Adrenal gland (tissue), 12 donors: ENCODE measurements around the gene LDAH. TPM values are rescaled to one million over a fixed set of nuclear protein-coding genes. Genes with fewer than 3 reads are reported as not detected.

Experiments used
- DNase-seq, 7 donors: peaks; one replicate each; pipeline ENCODE4 v3.0.0-alpha.2; 2019 to 2020
- H3K27ac ChIP-seq, 5 donors: fragments of 200-600 bp; sonication (generic) in 4 of 5; 1 replicate in 3 of 5; 2 replicates in 2 of 5; pipeline versions ENCODE4 v1.5.1 to v1.8.0; 2016 to 2020; ENCODE audit warnings: mild to moderate bottlenecking in 1 of 5
- H3K27me3 ChIP-seq: fragments of 200-600 bp; 2 replicates; pipeline ENCODE4 v1.8.0; 2021
- H3K36me3 ChIP-seq, 2 donors: fragments of 200-600 bp; replicated peaks in 1 of 2; 1 replicate in 1 of 2; 2 replicates in 1 of 2; pipeline versions ENCODE4 v1.5.1 to v1.8.0; 2018 to 2022
- H3K4me1 ChIP-seq, 2 donors: fragments of 200-600 bp; replicated peaks in 1 of 2; 1 replicate in 1 of 2; 2 replicates in 1 of 2; pipeline versions ENCODE4 v1.5.1 to v1.8.0; 2018 to 2021
- H3K4me3 ChIP-seq, 4 donors: fragments of 200-600 bp; sonication (generic) in 3 of 4; one replicate each; pipeline ENCODE4 v1.5.1; 2016 to 2018
- H3K9me3 ChIP-seq, 3 donors: fragments of 200-600 bp; sonication (generic) in 1 of 3; replicated peaks in 1 of 3; 1 replicate in 2 of 3; 2 replicates in 1 of 3; pipeline versions ENCODE4 v1.5.1 to v1.8.0; 2016 to 2021
- POLR2A ChIP-seq, 2 donors: fragments of 450-650 bp; IDR thresholded peaks; one replicate each; pipeline ENCODE4 v1.6.1; 2017; ENCODE audit warnings: antibody characterized with exemption in 2 of 2, mild to moderate bottlenecking in 2 of 2, moderate library complexity in 1 of 2
- WGBS, 4 donors: extraction: QIAGEN DNeasy Blood & Tissue Kit in 2 of 4; methylation state at CpG; one replicate each; pipeline versions ENCODE4 v1.1.5 to v1.1.7; 2013 to 2017; 5-methylcytosine and 5-hydroxymethylcytosine counted together
- intact Hi-C, 2 donors: fragments of 100-400 bp; cut with DNase I; formaldehyde crosslinking; loops; one replicate each; pipeline versions ENCODE4 v1.14.1 to v1.15.0; 2022 to 2023
- polyA plus RNA-seq, 3 donors: library from polyadenylated mRNA; stranded (reverse); fragments of 200-250 nt in 2 of 3; fragments of 350-450 nt in 1 of 3; fragmentation: Illumina TruSeq in 1 of 3; extraction: RNeasy Lipid Tissue Mini Kit (QIAGEN cat#74804) in 1 of 3; gene quantifications; one replicate each; pipeline ENCODE4 v1.2.3, GENCODE V29; 2013 to 2014
- total RNA-seq, 9 donors: library from RNA; depleted of rRNA in 4 of 9; stranded (reverse); fragments of >200 nt in 4 of 9; fragments of 120-200 nt in 1 of 9; fragmentation: NEBNext Ultra II Directional in 1 of 9; extraction: Animal tissue kit (Norgen Biotek cat#: 25700) in 1 of 9; gene quantifications; one replicate each; pipeline versions ENCODE4 v1.1.0 to v1.2.4, GENCODE V29; 2013 to 2023
- TF ChIP-seq, protein P1 (sequence below), 6 experiments: fragments of 450-650 bp in 4 of 6; fragments of 200-600 bp in 2 of 6; sonication (generic) in 1 of 6; IDR thresholded peaks; 1 replicate in 5 of 6; 2 replicates in 1 of 6; pipeline versions ENCODE4 v1.5.1 to v1.8.0; 2016 to 2021; ENCODE audit warnings: antibody characterized with exemption in 6 of 6, mild to moderate bottlenecking in 2 of 6, moderate library complexity in 1 of 6
- donor health status: healthy with polysubstance abuse.
- donor health status: Bipolar disorder and iron deficiency.
- donor health status: DM: yes; HTN: yes; CAD: no.
- donor health status: DM: no; HTN: no; CAD: no.
- donor health status: DM: no; HTN: no; CAD: no.
- donor health status: DM: yes; HTN: yes; CAD: no.

The LDAH gene
- total and polyA plus RNA-seq, 12 donors = 7.0 to 64.9 (median 31.5) TPM

DNA sequence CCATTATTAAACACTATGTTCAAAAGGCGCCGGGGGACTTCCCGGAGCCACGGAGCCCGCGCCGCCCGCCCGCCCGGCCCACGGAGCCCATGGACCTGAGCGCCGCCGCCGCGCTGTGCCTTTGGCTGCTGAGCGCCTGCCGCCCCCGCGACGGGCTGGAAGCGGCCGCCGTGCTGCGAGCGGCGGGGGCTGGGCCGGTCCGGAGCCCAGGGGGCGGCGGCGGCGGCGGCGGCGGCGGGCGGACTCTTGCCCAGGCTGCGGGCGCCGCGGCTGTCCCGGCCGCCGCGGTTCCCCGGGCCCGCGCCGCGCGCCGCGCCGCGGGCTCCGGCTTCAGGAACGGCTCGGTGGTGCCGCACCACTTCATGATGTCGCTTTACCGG lies 155.8 kb downstream of the LDAH start:
- H3K27ac ChIP-seq = peak overlapping the region in 1 of 5 donors; percentile 9
- DNase-seq = peak in 1 of 7 donors; percentile 8
- intact Hi-C loops = no loop called here
- H3K27me3 ChIP-seq = peaks cover 76% of the 10 kb centered on the region
- no peaks in the 10 kb centered on the region for H3K36me3 ChIP-seq
- H3K9me3 ChIP-seq = no peaks in the 10 kb centered on the region
- peaks cover 13 to 18% of the 10 kb centered on the region in 2 donors for H3K4me1 ChIP-seq
- TF ChIP-seq, protein P1, sequence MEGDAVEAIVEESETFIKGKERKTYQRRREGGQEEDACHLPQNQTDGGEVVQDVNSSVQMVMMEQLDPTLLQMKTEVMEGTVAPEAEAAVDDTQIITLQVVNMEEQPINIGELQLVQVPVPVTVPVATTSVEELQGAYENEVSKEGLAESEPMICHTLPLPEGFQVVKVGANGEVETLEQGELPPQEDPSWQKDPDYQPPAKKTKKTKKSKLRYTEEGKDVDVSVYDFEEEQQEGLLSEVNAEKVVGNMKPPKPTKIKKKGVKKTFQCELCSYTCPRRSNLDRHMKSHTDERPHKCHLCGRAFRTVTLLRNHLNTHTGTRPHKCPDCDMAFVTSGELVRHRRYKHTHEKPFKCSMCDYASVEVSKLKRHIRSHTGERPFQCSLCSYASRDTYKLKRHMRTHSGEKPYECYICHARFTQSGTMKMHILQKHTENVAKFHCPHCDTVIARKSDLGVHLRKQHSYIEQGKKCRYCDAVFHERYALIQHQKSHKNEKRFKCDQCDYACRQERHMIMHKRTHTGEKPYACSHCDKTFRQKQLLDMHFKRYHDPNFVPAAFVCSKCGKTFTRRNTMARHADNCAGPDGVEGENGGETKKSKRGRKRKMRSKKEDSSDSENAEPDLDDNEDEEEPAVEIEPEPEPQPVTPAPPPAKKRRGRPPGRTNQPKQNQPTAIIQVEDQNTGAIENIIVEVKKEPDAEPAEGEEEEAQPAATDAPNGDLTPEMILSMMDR (IDR thresholded peaks at IDR 0.05) = no peak
- no peak for TF ChIP-seq POLR2A (IDR thresholded peaks at IDR 0.05)
- peak overlapping the region in 2 of 4 donors; percentile 29 to 50 for H3K4me3 ChIP-seq
- WGBS, 4 donors = 0 to 1% (median 0%) methylated on average over 13 to 62 of the region's 62 CpGs; no CpG with 5 or more reads in 1 of the 4 donors

DNA sequence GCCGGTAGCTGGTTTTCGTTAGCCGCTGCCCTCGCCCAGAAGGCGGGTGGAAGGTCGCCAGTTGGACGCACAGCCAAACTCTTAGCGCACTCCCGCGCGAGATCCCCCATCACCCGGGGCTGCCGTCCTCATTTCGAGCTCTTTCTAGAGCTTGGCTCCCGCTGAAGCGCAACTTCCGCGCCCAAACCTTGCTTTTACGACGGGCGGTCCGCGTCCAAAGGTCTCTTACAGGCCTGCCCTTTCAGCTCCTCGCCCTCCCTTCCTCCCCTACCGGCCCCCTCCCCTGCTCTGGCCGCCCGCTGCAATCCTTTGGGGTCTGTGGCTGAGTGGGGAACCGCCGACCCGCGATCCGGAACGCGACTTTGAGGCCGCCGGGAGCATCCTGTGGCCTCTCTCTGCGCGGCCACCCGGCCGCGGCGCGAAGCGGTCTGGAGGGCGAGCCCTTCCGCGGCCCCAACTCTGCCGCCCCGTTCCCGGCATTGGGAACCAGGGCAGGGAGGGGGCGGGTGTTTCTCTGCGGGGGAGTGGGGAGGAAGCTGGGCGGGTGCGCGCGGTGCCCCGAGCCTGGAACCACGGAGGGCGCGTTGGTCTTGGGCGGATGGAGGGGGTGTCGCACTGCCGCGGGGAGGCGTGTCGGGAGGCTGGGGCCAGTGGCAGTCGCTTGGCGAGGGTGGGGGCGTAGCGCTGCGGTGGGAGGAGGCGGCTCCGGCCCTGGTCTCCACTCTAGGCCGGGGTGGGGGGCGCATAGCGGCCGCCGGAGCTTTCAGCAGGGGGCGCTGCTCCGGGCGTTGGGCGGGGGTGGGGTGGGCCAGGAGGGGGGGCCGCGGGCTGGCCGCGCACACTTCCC lies 156.4 kb downstream of the LDAH start, which contains the start of gene GDF7:
Gene GDF7, plus strand, starts transcription at position 841 of the 847 bp plus-strand sequence. CDS start 96 bp downstream, outside the sequence.
- peak in 4 of 7 donors; percentile 16 to 53 (median 42) for DNase-seq
- WGBS, 4 donors = 0 to 1% (median 1%) methylated on average over 24 to 86 of the region's 86 CpGs
- H3K4me3 ChIP-seq = peak within 1 kb of the TSS in 2 of 4 donors; percentile 29 to 50
- peak within 1 kb of the TSS in 1 of 5 donors; percentile 9 for H3K27ac ChIP-seq
- TF ChIP-seq POLR2A (IDR thresholded peaks at IDR 0.05) = no peak
- intact Hi-C loops = no loop called here
- H3K9me3 ChIP-seq = no peaks in the 10 kb centered on the region
- H3K36me3 ChIP-seq = no peaks in the 10 kb centered on the region
- peaks cover 77% of the 10 kb centered on the region for H3K27me3 ChIP-seq
- peaks cover 13 to 18% of the 10 kb centered on the region in 2 donors for H3K4me1 ChIP-seq

DNA sequence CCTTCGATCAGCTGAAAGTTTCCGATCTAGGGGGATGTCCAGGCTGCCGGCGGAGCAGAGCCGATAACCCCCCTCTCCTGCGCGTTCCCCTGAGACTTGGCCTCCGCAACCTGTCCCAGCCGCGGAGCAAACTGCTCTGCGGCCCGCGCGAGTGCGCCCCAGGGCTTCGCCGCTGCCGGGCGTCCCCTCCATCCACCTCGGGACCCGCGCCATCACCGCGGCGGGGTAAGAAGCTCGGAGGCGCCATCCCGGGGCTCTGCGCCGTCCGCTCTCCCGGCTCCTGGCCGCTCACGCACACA lies 156.9 kb downstream of the LDAH start:
- Histone ChIP-seq H3K9me3 (no peaks in the 10 kb centered on the region), H3K4me1 (peaks cover 13 to 18% of the 10 kb centered on the region in 2 donors), H3K27ac (no peak overlapping the region), H3K27me3 (peaks cover 73% of the 10 kb centered on the region), H3K36me3 (no peaks in the 10 kb centered on the region), H3K4me3 (peak overlapping the region in 2 of 4 donors; percentile 29 to 50)
- no peak for TF ChIP-seq POLR2A (IDR thresholded peaks at IDR 0.05)
- TF ChIP-seq, protein P1 (IDR thresholded peaks at IDR 0.05) = no peak
- intact Hi-C loops = no loop called here
- WGBS, 4 donors = 0 to 4% (median 1%) methylated on average over 15 to 34 of the region's 34 CpGs; no CpG with 5 or more reads in 1 of the 4 donors
- DNase-seq = no peak

DNA sequence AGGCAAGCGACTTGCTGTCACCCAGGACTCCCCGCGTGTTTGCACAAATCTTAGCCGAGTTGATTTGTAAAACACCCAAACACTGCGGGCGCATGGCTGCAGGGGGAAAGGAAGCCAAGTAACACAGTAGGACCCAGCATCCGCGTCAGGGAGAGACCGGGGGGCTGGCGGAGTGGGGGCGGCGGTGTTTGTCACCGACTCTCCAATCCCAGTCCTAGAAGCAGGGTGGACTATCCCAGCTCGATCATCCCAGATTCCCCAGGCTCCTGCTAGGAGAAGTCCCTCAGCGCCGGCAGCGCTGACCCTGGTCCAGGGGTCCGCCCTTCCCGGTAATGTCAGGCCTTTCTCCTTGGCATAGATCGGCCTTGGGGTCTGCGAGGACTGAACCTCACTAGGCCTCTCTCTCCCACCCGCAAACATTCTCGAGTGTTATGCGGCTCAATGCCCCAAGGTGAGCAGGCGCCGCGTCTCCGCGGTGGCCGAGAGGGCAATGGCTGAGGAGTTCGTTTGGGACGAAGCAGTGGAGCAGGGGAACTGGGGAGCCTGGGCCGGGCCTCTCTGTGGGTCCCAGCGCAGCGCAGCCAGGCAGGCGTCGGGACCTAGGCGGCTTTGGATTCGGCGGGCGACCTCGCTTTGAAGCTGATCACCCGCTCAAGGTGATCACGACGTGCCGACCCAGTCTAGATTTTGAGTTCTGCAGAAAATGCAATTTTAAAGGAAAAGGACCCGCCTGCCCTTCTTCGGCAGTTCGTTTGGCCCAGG lies 157.5 kb downstream of the LDAH start:
- Histone ChIP-seq H3K27ac (no peak overlapping the region), H3K4me1 (peaks cover 13 to 18% of the 10 kb centered on the region in 2 donors), H3K4me3 (peak overlapping the region in 2 of 4 donors; percentile 29 to 50), H3K9me3 (no peaks in the 10 kb centered on the region), H3K36me3 (no peaks in the 10 kb centered on the region), H3K27me3 (peaks cover 69% of the 10 kb centered on the region)
- DNase-seq = peak in 1 of 7 donors; percentile 6
- intact Hi-C loops = no loop called here
- WGBS, 4 donors = 17 to 66% (median 20%) methylated on average over 10 to 49 of the region's 49 CpGs
- no peak for TF ChIP-seq POLR2A (IDR thresholded peaks at IDR 0.05)
- TF ChIP-seq, protein P1 (IDR thresholded peaks at IDR 0.05) = no peak
